Smooth muscle cell (in vitro differentiated cells): Measurements from ENCODE around the gene TRMT10B. TPM values are rescaled to one million over a fixed set of nuclear protein-coding genes. Genes with fewer than 3 reads are reported as not detected.

Source experiments
- DNase-seq: peaks from one replicate; lab custom pipeline; 2025; ENCODE audit not compliant: unreplicated experiment; lab: John Stamatoyannopoulos, UW
- H2AFZ ChIP-seq: fragments of 200-600 bp; sonication (generic); 2 replicates; pipeline ENCODE4 v1.6.0; 2016; ENCODE audit warnings: antibody characterized with exemption, low read depth, mild to moderate bottlenecking
- H3F3A ChIP-seq: fragments of 200-600 bp; sonication (generic); 2 replicates; pipeline ENCODE4 v1.6.0; 2017; ENCODE audit warnings: antibody characterized with exemption, low read depth
- H3K27ac ChIP-seq: fragments of 200-600 bp; sonication (generic); 2 replicates; pipeline ENCODE4 v1.5.1; 2016; ENCODE audit warnings: low read depth, mild to moderate bottlenecking
- H3K27me3 ChIP-seq: fragments of 200-600 bp; sonication (generic); 2 replicates; pipeline ENCODE4 v1.6.1; 2016; ENCODE audit warnings: low read depth, mild to moderate bottlenecking
- H3K36me3 ChIP-seq: fragments of 200-600 bp; sonication (generic); 2 replicates; pipeline ENCODE4 v1.5.1; 2016; ENCODE audit warnings: low read depth
- H3K4me1 ChIP-seq: fragments of 200-600 bp; sonication (generic); 2 replicates; pipeline ENCODE4 v1.5.1; 2016; ENCODE audit warnings: low read depth
- H3K4me2 ChIP-seq: fragments of 200-600 bp; sonication (generic); 2 replicates; pipeline ENCODE4 v1.6.0; 2016; ENCODE audit warnings: mild to moderate bottlenecking
- H3K4me3 ChIP-seq: fragments of 200-600 bp; sonication (generic); 2 replicates; pipeline ENCODE4 v1.5.1; 2016; ENCODE audit warnings: mild to moderate bottlenecking
- H3K79me2 ChIP-seq: fragments of 200-600 bp; sonication (generic); 2 replicates; pipeline ENCODE4 v1.6.0; 2016; ENCODE audit warnings: low read depth, mild to moderate bottlenecking
- H3K9ac ChIP-seq: fragments of 200-600 bp; sonication (generic); 2 replicates; pipeline ENCODE4 v1.6.0; 2016; ENCODE audit warnings: low read depth
- H3K9me3 ChIP-seq: fragments of 200-600 bp; sonication (generic); replicated peaks from 2 replicates; pipeline ENCODE4 v1.5.1; 2016; ENCODE audit warnings: low read depth
- H4K20me1 ChIP-seq: fragments of 200-600 bp; sonication (generic); 2 replicates; pipeline ENCODE4 v1.6.0; 2016; ENCODE audit warnings: low read depth
- CTCF ChIP-seq: fragments of 200-600 bp; sonication (generic); IDR thresholded peaks from 2 replicates; pipeline ENCODE4 v1.5.1; 2017; ENCODE audit warnings: borderline replicate concordance, mild to moderate bottlenecking, antibody characterized with exemption; ENCODE audit not compliant: insufficient read depth, poor library complexity, severe bottlenecking
- WGBS: methylation state at CpG from one replicate; pipeline ENCODE4 v1.1.7; 2016; ENCODE audit warnings: low lambda C conversion rate; 5-methylcytosine and 5-hydroxymethylcytosine counted together
- polyA plus RNA-seq: library from polyadenylated mRNA; unstranded; fragments of >200 nt; fragmentation: Nextera tagmentation; extraction: Ambion mirVana; gene quantifications from 2 replicates; pipeline ENCODE4 v1.2.1, GENCODE V29; 2016
- total RNA-seq: library from RNA; depleted of rRNA; stranded (reverse); fragments of >200 nt; gene quantifications from 2 replicates; pipeline ENCODE4 v1.2.3, GENCODE V29; 2014

Gene TRMT10B
- total and polyA plus RNA-seq, 2 experiments from 2014 or later = 2.7 to 6.4 TPM

- H3K4me1 ChIP-seq = peaks cover 24% of the 10 kb centered on the region
- H2AFZ ChIP-seq = no peak overlapping the region
- no peak overlapping the region for H3K4me2 ChIP-seq
- H3K27ac ChIP-seq = no peak overlapping the region
- H3K9ac ChIP-seq = no peak overlapping the region
- H3K27me3 ChIP-seq = no peaks in the 10 kb centered on the region
- H3F3A ChIP-seq = no peaks in the 10 kb centered on the region
- H3K9me3 ChIP-seq = no peaks in the 10 kb centered on the region
- peaks cover 27% of the 10 kb centered on the region for H4K20me1 ChIP-seq
- no peak for DNase-seq
- peaks cover 29% of the 10 kb centered on the region for H3K79me2 ChIP-seq
- H3K4me3 ChIP-seq = no peak overlapping the region
- TF ChIP-seq CTCF = no peak
- H3K36me3 ChIP-seq = no peaks in the 10 kb centered on the region
- 75% methylated on average over 1 of the region's 1 CpG for WGBS
These were observed 45.1 kb downstream of the TRMT10B start for GRCh38 chr9:37798677-37799076.

GRCh38 chr9:37800631-37801286 lies 47.2 kb downstream of the TRMT10B start, which contains the start of gene DCAF10:
Gene DCAF10 (plus strand): TSS chr9:37800797. CDS start chr9:37800867, 70 bp downstream.
- peaks cover 24% of the 10 kb centered on the region for H3K4me1 ChIP-seq
- WGBS = under 1% methylated on average over 30 of the region's 72 CpGs
- H2AFZ ChIP-seq = peak within 1 kb of the TSS; percentile 90
- H3K36me3 ChIP-seq = no peaks in the 10 kb centered on the region
- DNase-seq = peak; percentile 71
- H3K79me2 ChIP-seq = peaks cover 49% of the 10 kb centered on the region
- H3K4me2 ChIP-seq = peak within 1 kb of the TSS; percentile 99
- peak within 1 kb of the TSS; percentile 98 for H3K4me3 ChIP-seq
- peaks cover 48% of the 10 kb centered on the region for H4K20me1 ChIP-seq
- H3F3A ChIP-seq = no peaks in the 10 kb centered on the region
- no peak for TF ChIP-seq CTCF
- peak within 1 kb of the TSS; percentile 92 for H3K9ac ChIP-seq
- no peaks in the 10 kb centered on the region for H3K27me3 ChIP-seq
- H3K9me3 ChIP-seq = no peaks in the 10 kb centered on the region
- peak within 1 kb of the TSS; percentile 79 for H3K27ac ChIP-seq

- Histone ChIP-seq H3K4me1 (peaks cover 24% of the 10 kb centered on the region), H3K27me3 (no peaks in the 10 kb centered on the region), H3K27ac (peak overlapping the region; percentile 79), H4K20me1 (peaks cover 54% of the 10 kb centered on the region), H2AFZ (peak overlapping the region; percentile 90), H3K79me2 (peaks cover 56% of the 10 kb centered on the region), H3K36me3 (no peaks in the 10 kb centered on the region), H3K9ac (peak overlapping the region; percentile 92), H3F3A (no peaks in the 10 kb centered on the region), H3K4me2 (peak overlapping the region; percentile 99), H3K4me3 (peak overlapping the region; percentile 98), H3K9me3 (no peaks in the 10 kb centered on the region)
- no peak for DNase-seq
- no peak for TF ChIP-seq CTCF
- WGBS = under 1% methylated on average over 40 of the region's 45 CpGs
These were observed 47.8 kb downstream of the TRMT10B start for GRCh38 chr9:37801287-37801850.
